ENCODE data around the gene SF3B6.

- no peak for TF ChIP-seq CTCF (IDR thresholded peaks at IDR 0.05; ENCODE audit: insufficient read depth, low read length)
- no peak for TF ChIP-seq POLR2AphosphoS5 (IDR thresholded peaks at IDR 0.05; ENCODE audit: low read depth)
- TF ChIP-seq REST (IDR thresholded peaks at IDR 0.05; ENCODE audit: insufficient replicate concordance, low read depth): no peak
- no peak for TF ChIP-seq GABPA (IDR thresholded peaks at IDR 0.05; ENCODE audit: low read depth)
These were observed 38.9 kb upstream of the SF3B6 start for GRCh38 chr2:24115057-24115456.

Data from HL-60 (cell line).